HEK293 (cell line): ENCODE results near the gene REEP5.

Experiments
- OSR2 ChIP-seq: fragments of 450-650 bp; formaldehyde crosslinking; IDR thresholded peaks from 2 replicates; pipeline ENCODE4 v1.5.1; 2016; ENCODE audit warnings: missing biosample characterization, missing genetic modification characterization
- REPIN1 ChIP-seq: fragments of 450-650 bp; formaldehyde crosslinking; IDR thresholded peaks from 2 replicates; pipeline ENCODE4 v1.5.1; 2017; ENCODE audit warnings: missing biosample characterization, missing genetic modification characterization, low read depth
- TRIM28 ChIP-seq: IDR thresholded peaks from 2 replicates; pipeline ENCODE4 v1.6.1; 2011; ENCODE audit warnings: low read length, control low read depth, borderline replicate concordance
- ZBTB21 ChIP-seq: fragments of 450-650 bp; formaldehyde crosslinking; IDR thresholded peaks from 2 replicates; pipeline ENCODE4 v1.5.1; 2017; ENCODE audit warnings: missing biosample characterization, missing genetic modification characterization
- ZBTB8A ChIP-seq: fragments of 450-650 bp; formaldehyde crosslinking; IDR thresholded peaks from 2 replicates; pipeline ENCODE4 v1.5.1; 2016; ENCODE audit warnings: missing biosample characterization, missing genetic modification characterization
- ZNF274 ChIP-seq, 2 experiments: fragments of 200-500 bp in 1 of 2; fragments of 450-650 bp in 1 of 2; sonication (Bioruptor generic) in 1 of 2; formaldehyde crosslinking in 1 of 2; IDR thresholded peaks; 2 replicates each; pipeline versions ENCODE4 v1.5.1 to v1.6.1; 2014 to 2016; ENCODE audit warnings: borderline replicate concordance in 1 of 2, inconsistent platforms in 1 of 2, low read length in 1 of 2, missing biosample characterization in 1 of 2, missing genetic modification characterization in 1 of 2
- ZNF324 ChIP-seq: fragments of 450-650 bp; formaldehyde crosslinking; IDR thresholded peaks from 2 replicates; pipeline ENCODE4 v1.5.1; 2016; ENCODE audit warnings: missing biosample characterization, missing genetic modification characterization
- ZNF354C ChIP-seq: fragments of 450-650 bp; formaldehyde crosslinking; IDR thresholded peaks from 2 replicates; pipeline ENCODE4 v1.5.1; 2016; ENCODE audit warnings: missing biosample characterization, missing genetic modification characterization, low read depth, borderline replicate concordance
- ZNF394 ChIP-seq: fragments of 450-650 bp; formaldehyde crosslinking; IDR thresholded peaks from 2 replicates; pipeline ENCODE4 v1.5.1; 2016; ENCODE audit warnings: missing biosample characterization, missing genetic modification characterization, mild to moderate bottlenecking, moderate library complexity, borderline replicate concordance
- TF ChIP-seq, protein P1 (sequence below): fragments of 450-650 bp; formaldehyde crosslinking; IDR thresholded peaks from 2 replicates; pipeline ENCODE4 v1.5.1; 2016; ENCODE audit warnings: missing biosample characterization, missing genetic modification characterization
- TF ChIP-seq, protein P2 (sequence below): fragments of 450-650 bp; formaldehyde crosslinking; IDR thresholded peaks from 2 replicates; pipeline ENCODE4 v1.5.1; 2016; ENCODE audit warnings: missing biosample characterization, missing genetic modification characterization, low read depth
- TF ChIP-seq, protein P3 (sequence below): fragments of 450-650 bp; formaldehyde crosslinking; IDR thresholded peaks from 2 replicates; pipeline ENCODE4 v1.5.1; 2016; ENCODE audit warnings: missing biosample characterization, missing genetic modification characterization

DNA sequence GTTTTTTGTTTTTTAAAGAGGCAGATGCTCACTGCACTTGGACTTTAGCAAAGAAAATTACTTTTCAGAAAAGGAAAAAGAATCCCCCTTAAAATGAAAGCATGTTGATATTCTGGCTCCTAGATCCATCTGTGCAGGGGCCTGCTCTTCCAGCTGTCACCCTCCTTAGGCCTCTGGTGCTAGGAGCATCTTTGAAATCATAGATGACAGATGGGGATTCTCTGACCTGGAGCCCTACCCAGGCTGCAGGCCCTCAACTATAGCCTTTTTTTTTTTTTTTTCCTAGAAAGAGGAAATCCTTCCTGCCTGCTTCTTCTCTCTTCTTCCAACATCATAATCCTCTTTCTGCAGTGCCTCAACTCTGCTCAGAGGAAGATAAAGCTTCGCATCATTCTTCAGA is 38.3 kb upstream of the REEP5 start:
- TF ChIP-seq, protein P1, sequence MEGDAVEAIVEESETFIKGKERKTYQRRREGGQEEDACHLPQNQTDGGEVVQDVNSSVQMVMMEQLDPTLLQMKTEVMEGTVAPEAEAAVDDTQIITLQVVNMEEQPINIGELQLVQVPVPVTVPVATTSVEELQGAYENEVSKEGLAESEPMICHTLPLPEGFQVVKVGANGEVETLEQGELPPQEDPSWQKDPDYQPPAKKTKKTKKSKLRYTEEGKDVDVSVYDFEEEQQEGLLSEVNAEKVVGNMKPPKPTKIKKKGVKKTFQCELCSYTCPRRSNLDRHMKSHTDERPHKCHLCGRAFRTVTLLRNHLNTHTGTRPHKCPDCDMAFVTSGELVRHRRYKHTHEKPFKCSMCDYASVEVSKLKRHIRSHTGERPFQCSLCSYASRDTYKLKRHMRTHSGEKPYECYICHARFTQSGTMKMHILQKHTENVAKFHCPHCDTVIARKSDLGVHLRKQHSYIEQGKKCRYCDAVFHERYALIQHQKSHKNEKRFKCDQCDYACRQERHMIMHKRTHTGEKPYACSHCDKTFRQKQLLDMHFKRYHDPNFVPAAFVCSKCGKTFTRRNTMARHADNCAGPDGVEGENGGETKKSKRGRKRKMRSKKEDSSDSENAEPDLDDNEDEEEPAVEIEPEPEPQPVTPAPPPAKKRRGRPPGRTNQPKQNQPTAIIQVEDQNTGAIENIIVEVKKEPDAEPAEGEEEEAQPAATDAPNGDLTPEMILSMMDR (tag by site-specific recombination) = no peak
- no peak for TF ChIP-seq ZNF354C (tag by site-specific recombination)
- TF ChIP-seq ZNF274 (IDR thresholded peaks at IDR 0.05; ENCODE audit: low read length) = no peak
- no peak for TF ChIP-seq ZNF274 (tag by site-specific recombination; IDR thresholded peaks at IDR 0.05; ENCODE audit: borderline replicate concordance)
- TF ChIP-seq, protein P2, sequence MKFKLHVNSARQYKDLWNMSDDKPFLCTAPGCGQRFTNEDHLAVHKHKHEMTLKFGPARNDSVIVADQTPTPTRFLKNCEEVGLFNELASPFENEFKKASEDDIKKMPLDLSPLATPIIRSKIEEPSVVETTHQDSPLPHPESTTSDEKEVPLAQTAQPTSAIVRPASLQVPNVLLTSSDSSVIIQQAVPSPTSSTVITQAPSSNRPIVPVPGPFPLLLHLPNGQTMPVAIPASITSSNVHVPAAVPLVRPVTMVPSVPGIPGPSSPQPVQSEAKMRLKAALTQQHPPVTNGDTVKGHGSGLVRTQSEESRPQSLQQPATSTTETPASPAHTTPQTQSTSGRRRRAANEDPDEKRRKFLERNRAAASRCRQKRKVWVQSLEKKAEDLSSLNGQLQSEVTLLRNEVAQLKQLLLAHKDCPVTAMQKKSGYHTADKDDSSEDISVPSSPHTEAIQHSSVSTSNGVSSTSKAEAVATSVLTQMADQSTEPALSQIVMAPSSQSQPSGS (tag by site-specific recombination) = no peak
- TF ChIP-seq, protein P3, sequence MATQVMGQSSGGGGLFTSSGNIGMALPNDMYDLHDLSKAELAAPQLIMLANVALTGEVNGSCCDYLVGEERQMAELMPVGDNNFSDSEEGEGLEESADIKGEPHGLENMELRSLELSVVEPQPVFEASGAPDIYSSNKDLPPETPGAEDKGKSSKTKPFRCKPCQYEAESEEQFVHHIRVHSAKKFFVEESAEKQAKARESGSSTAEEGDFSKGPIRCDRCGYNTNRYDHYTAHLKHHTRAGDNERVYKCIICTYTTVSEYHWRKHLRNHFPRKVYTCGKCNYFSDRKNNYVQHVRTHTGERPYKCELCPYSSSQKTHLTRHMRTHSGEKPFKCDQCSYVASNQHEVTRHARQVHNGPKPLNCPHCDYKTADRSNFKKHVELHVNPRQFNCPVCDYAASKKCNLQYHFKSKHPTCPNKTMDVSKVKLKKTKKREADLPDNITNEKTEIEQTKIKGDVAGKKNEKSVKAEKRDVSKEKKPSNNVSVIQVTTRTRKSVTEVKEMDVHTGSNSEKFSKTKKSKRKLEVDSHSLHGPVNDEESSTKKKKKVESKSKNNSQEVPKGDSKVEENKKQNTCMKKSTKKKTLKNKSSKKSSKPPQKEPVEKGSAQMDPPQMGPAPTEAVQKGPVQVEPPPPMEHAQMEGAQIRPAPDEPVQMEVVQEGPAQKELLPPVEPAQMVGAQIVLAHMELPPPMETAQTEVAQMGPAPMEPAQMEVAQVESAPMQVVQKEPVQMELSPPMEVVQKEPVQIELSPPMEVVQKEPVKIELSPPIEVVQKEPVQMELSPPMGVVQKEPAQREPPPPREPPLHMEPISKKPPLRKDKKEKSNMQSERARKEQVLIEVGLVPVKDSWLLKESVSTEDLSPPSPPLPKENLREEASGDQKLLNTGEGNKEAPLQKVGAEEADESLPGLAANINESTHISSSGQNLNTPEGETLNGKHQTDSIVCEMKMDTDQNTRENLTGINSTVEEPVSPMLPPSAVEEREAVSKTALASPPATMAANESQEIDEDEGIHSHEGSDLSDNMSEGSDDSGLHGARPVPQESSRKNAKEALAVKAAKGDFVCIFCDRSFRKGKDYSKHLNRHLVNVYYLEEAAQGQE (tag by site-specific recombination) = no peak
- no peak for TF ChIP-seq ZBTB8A (tag by site-specific recombination)
- no peak for TF ChIP-seq ZBTB21 (tag by site-specific recombination)
- TF ChIP-seq TRIM28 = no peak
- TF ChIP-seq REPIN1 = no peak
- no peak for TF ChIP-seq OSR2 (tag by site-specific recombination)
- TF ChIP-seq ZNF324 (tag by site-specific recombination) = no peak
- no peak for TF ChIP-seq ZNF394 (tag by site-specific recombination)
